ENCODE results near the gene STH. TPM values are rescaled to one million over a fixed set of nuclear protein-coding genes. Genes with fewer than 3 reads are reported as not detected.

The STH gene
- total and polyA plus RNA-seq, 10 donors, result not detected

- Histone ChIP-seq H3K36me3 (no peaks in the 10 kb centered on the region), H3K4me1 (peaks cover 0 to 16% (median 10%) of the 10 kb centered on the region in 6 donors), H3K4me3 (no peak overlapping the region), H3K27me3 (replicated peaks in 1 of 7) (peaks cover 0 to 15% (median 0%) of the 10 kb centered on the region in 7 donors), H3K27ac (no peak overlapping the region), H3K9me3 (peaks cover 0 to 5% (median 0%) of the 10 kb centered on the region in 8 donors)
- intact Hi-C loops (cut with DNase I; ENCODE audit: low total_unique reads), result no loop called here
- TF ChIP-seq CTCF (IDR thresholded peaks at IDR 0.05 in 8 of 11, conservative IDR thresholded peaks at IDR 0.05 in 3 of 11), result no peak
- TF ChIP-seq POLR2AphosphoS5 (IDR thresholded peaks at IDR 0.05), result no peak
- no peak for TF ChIP-seq POLR2A (IDR thresholded peaks at IDR 0.05)
- peak; percentile 6 for DNase-seq
- WGBS, 5 donors, result 84 to 98% (median 95%) methylated on average over 3 of the region's 3 CpGs
Measured at GRCh38 chr17:45970659-45971058, 28.4 kb upstream of the STH start.

- peaks cover 0 to 5% (median 0%) of the 10 kb centered on the region in 8 donors for H3K9me3 ChIP-seq
- WGBS, 5 donors, result 51 to 56% (median 52%) methylated on average over 13 to 14 of the region's 14 CpGs
- intact Hi-C loops (cut with DNase I; ENCODE audit: low total_unique reads), result no loop called here
Measured at GRCh38 chr17:45971698-45972141, 27.3 kb upstream of the STH start.

GRCh38 chr17:45972531-45972930, 26.5 kb upstream of the STH start:
- H3K9me3 ChIP-seq, result peaks cover 0 to 5% (median 0%) of the 10 kb centered on the region in 8 donors
- WGBS, 5 donors, result 90 to 97% (median 94%) methylated on average over 3 of the region's 3 CpGs
- TF ChIP-seq POLR2AphosphoS5 (IDR thresholded peaks at IDR 0.05), result no peak
- no peak for TF ChIP-seq POLR2A (IDR thresholded peaks at IDR 0.05)
- no peak for TF ChIP-seq CTCF (IDR thresholded peaks at IDR 0.05 in 8 of 11, conservative IDR thresholded peaks at IDR 0.05 in 3 of 11)
- peaks cover 0 to 7% (median 0%) of the 10 kb centered on the region in 7 donors for H3K27me3 ChIP-seq (replicated peaks in 1 of 7)
- peaks cover 0 to 20% (median 12%) of the 10 kb centered on the region in 6 donors for H3K4me1 ChIP-seq
- intact Hi-C loops (cut with DNase I; ENCODE audit: low total_unique reads), result no loop called here
- no peak for DNase-seq
- no peaks in the 10 kb centered on the region for H3K36me3 ChIP-seq
- no peak overlapping the region for H3K4me3 ChIP-seq
- H3K27ac ChIP-seq, result no peak overlapping the region

More at GRCh38 chr17:45971698-45972141, 27.3 kb upstream of the STH start:
- H3K27me3 ChIP-seq (replicated peaks in 1 of 7), result peaks cover 0 to 12% (median 0%) of the 10 kb centered on the region in 7 donors
- H3K36me3 ChIP-seq, result no peaks in the 10 kb centered on the region
- H3K27ac ChIP-seq, result no peak overlapping the region
- peaks cover 0 to 20% (median 12%) of the 10 kb centered on the region in 6 donors for H3K4me1 ChIP-seq
- DNase-seq, result no peak
- H3K4me3 ChIP-seq, result no peak overlapping the region
- no peak for TF ChIP-seq POLR2A (IDR thresholded peaks at IDR 0.05)
- TF ChIP-seq CTCF (IDR thresholded peaks at IDR 0.05 in 8 of 11, conservative IDR thresholded peaks at IDR 0.05 in 3 of 11), result no peak
- no peak for TF ChIP-seq POLR2AphosphoS5 (IDR thresholded peaks at IDR 0.05)

GRCh38 chr17:45973099-45973780, 25.8 kb upstream of the STH start:
- 80 to 86% (median 82%) methylated on average over 9 to 12 of the region's 12 CpGs for WGBS, 5 donors
- Histone ChIP-seq H3K4me3 (no peak overlapping the region), H3K4me1 (peaks cover 0 to 20% (median 12%) of the 10 kb centered on the region in 6 donors), H3K9me3 (peaks cover 0 to 5% (median 0%) of the 10 kb centered on the region in 8 donors), H3K27me3 (replicated peaks in 1 of 7) (peaks cover 0 to 7% (median 0%) of the 10 kb centered on the region in 7 donors), H3K27ac (no peak overlapping the region), H3K36me3 (no peaks in the 10 kb centered on the region)
- DNase-seq, result peak; percentile 56
- intact Hi-C loops (cut with DNase I; ENCODE audit: low total_unique reads), result no loop called here
- TF ChIP-seq POLR2A (IDR thresholded peaks at IDR 0.05) (no peak), POLR2AphosphoS5 (IDR thresholded peaks at IDR 0.05) (no peak), CTCF (IDR thresholded peaks at IDR 0.05 in 8 of 11, conservative IDR thresholded peaks at IDR 0.05 in 3 of 11) (no peak)
